COLO668 (cell line): ENCODE measurements around the gene POLR1F.
"Not testable (repeated sequence)": the region's sequence is repeated elsewhere in the genome, so short reads cannot be mapped to it uniquely, and the experiment has no call there.

Source experiments
- DNase-seq: peaks from one replicate; lab custom pipeline; 2025; ENCODE audit not compliant: unreplicated experiment; lab: John Stamatoyannopoulos, UW

Gene POLR1F, protein sequence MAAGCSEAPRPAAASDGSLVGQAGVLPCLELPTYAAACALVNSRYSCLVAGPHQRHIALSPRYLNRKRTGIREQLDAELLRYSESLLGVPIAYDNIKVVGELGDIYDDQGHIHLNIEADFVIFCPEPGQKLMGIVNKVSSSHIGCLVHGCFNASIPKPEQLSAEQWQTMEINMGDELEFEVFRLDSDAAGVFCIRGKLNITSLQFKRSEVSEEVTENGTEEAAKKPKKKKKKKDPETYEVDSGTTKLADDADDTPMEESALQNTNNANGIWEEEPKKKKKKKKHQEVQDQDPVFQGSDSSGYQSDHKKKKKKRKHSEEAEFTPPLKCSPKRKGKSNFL

GRCh38 chr7:19708397-19709248 lies at the start of gene POLR1F:
TSS of gene POLR1F (minus strand) at chr7:19709037. CDS start at chr7:19709016, 21 bp downstream.
- DNase-seq: peak; percentile 99

DNA sequence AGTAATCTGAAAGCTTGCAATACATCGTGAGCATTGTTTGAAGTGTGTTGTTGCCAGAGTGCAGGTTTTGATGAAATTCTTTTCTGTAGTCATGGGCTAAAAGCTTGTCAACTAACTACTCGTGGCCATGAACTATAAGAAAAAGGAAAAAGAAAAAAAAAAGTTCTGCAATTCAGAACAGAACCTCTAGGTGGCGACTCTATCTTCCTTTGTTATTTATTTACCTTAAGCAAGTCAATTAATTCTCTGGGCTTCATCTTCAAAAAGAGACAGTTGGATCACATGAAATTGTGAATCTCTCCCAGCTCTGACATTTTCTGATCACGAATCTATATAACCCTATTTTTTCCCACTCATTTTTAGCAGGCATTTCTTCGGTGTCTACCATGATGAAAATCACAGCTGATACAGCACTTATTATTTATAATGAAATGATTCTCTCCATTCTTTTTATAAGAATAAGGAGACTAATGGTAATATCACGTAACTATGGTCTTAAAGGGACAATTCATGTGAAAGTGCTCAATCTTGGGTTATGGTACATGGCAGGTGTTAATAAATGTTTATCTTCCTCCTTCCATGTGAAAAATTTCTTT lies 45.8 kb upstream of the POLR1F start:
- DNase-seq: no peak

GRCh38 chr7:19752020-19752419 lies 43.2 kb upstream of the POLR1F start:
- DNase-seq: no peak

DNA sequence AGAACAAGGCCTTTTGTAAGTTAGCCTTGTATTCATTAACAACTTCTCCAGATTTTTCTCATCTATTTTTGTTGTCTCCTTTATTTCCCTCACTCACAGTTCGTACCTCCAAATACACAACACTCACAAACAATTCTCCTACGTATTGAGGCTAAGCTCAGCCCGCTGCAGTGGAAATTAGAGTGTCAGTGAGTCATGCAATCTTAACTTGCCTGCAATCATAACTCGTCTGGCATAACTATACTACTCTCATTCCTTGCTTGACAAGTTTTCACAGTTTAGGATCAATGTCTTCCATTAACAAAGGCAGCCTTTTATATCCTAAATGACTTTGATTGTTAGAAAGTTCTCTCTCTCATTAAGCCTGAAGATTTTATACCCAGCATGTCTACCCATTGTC lies 40.8 kb upstream of the POLR1F start:
- no peak for DNase-seq

DNA sequence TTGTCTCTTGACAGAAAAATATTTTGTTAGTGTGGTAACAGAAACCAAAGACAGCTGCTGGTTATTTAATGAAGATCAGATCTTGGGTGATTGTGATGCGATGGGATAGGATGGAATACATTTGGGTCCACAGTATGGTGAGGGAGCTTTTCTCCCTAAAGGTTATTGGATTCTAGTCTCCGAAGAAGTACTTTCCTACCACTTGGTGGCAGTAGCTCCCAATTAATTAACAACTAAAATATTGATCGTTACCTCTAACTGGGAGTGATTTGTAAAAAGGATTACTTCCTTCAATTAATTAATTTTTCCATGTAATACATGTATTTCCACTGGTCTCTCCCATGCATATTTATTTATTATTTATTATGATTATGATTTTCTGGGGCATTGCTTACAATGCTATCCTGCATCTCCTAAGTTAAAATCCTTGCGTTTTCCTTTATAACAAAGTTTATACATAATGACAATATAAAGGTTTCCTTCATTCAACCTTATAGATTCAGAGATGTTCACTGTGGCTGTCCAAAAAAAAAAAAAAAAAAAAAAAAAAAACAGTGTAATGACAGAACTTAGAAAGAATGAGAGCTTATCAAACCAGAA lies 39.0 kb upstream of the POLR1F start:
- no peak for DNase-seq

DNA sequence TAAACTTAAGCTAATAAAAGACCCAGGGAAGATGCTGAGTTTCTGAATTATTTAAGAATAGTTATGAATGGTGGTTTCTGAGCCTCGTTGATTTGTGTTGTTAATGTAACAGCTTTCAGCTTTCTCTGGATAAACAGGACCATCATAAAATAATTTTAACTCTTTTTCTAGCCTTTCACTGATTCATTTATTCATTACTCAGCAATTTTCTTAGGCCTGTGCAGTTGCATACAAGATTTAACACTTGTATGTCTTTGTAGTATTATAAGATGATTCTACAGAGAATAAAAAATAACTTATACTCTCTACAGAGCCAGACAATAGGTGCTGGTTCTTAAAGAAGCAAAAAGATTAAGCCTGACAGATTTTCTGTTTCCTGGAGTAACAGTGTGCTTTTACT lies 35.2 kb upstream of the POLR1F start:
- DNase-seq: no peak

GRCh38 chr7:19728716-19729115 lies 19.9 kb upstream of the POLR1F start:
- no peak for DNase-seq

DNA sequence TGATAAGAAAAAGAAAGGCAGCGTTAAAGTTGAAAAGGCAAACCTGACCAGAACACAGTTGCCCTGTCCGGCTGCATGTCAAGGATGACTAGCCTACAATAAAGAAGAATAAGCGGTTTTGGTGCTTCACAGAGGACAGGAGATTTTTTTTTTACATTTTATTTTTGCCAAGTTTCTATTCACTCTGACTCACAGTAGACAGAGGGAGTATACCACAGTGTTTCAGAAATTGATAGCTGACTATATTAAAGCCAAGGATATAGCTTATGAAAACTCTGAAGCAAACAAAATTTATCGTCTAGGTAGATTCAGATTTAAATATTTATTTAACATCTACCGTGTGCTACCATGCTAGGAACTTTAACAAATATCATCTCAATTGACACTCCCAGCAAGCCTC lies 16.9 kb upstream of the POLR1F start:
- DNase-seq: no peak

DNA sequence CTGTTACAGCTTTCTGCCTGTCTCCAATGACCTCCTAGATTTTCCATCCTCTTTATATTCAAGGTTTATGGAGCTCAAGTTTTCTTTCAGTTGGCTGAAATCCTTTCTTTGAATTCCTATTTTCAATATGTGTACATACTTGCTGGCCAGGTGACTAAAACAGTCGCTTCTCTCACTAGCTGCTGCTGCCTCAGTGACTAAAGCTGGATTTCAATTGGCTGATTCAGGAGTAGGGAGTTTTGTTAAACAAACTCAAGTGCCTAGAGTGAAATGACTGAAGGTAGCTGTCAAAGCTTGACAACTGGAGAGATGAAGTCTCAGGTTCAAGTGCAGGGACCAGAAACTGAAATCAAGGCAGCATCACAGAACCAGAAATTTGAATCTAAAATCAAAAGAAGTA lies 6.7 kb upstream of the POLR1F start:
- no peak for DNase-seq

DNA sequence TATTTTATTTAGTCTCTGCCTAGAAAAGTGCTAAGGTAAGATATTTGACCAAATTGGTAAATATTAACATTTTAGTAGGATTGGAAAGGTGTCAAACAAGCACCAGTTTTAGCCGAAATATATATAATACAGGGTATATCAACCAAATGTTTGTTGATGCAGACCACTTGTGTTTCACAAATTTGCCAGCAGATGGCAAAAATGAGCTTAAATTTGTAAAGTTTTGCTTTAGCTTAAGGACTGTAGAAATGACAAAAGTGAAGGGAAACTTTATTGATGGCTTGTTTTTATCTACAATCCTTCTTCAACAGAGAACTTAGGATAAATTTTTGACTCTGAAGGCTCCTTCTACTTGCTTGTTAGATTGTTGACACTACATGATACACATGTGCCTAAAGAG lies 4.8 kb upstream of the POLR1F start:
- DNase-seq: peak; percentile 21

- no peak for DNase-seq
Measured at GRCh38 chr7:19709249-19709578, 377 bp upstream of the POLR1F start.

GRCh38 chr7:19707240-19707639 lies 1.6 kb downstream of the POLR1F start:
- no peak for DNase-seq

GRCh38 chr7:19705663-19706062 lies 3.2 kb downstream of the POLR1F start:
- no peak for DNase-seq

DNA sequence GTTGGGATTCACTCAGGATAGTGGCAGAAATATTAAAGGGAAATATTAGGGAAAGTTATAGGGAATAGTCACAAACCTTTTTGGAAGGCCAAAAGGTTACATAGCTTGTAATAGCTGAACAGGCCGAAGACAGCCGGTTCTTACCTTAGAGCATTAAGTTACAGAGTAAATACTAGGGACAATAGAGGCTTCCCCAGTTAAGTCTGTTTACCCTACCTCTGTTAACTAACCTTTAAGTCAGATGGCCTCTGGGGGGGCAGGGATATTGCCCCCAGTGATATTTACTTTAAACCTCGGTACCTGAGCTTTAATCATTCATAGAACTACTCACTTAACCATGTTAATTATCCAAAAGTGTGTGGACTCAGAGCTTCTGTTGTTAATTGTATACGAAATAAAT lies 7.4 kb downstream of the POLR1F start:
- DNase-seq: peak; percentile 79

GRCh38 chr7:19700936-19701335 lies 7.9 kb downstream of the POLR1F start:
- DNase-seq: no peak

DNA sequence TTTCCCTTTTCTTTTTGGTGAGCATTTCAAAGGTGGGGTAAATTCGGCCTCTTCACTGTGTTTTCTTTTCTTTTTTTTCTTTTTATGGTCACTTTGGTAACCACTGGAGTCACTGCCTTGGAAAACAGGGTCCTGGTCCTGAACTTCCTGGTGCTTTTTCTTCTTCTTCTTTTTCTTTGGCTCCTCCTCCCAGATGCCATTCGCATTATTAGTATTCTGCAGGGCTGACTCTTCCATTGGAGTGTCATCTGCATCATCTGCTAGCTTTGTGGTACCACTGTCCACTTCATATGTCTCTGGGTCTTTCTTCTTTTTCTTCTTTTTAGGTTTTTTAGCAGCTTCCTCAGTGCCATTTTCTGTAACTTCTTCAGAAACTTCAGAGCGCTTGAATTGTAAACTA lies 10.5 kb downstream of the POLR1F start:
- DNase-seq: no peak

GRCh38 chr7:19696926-19697325 lies 11.9 kb downstream of the POLR1F start:
- DNase-seq: no peak

- DNase-seq: no peak
Measured at GRCh38 chr7:19692111-19692828, 16.6 kb downstream of the POLR1F start.

GRCh38 chr7:19690736-19691135 lies 18.1 kb downstream of the POLR1F start:
- DNase-seq: no peak

DNA sequence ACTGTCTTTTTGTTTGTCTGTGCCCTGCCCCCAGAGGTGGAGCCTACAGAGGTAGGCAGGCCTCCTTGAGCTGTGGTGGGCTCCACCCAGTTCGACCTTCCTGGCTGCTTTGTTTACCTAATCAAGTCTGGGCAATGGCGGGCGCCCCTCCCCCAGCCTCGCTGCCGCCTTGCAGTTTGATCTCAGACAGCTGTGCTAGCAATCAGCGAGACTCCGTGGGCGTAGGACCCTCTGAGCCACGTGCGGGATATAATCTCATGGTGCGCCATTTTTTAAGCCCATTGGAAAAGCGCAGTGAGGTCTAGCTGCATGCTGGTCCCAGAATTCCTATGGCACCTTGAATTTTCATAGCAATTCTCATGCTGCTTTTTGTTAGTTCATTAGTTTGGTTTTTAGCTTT lies 19.7 kb downstream of the POLR1F start:
- DNase-seq: not testable (repeated sequence)

DNA sequence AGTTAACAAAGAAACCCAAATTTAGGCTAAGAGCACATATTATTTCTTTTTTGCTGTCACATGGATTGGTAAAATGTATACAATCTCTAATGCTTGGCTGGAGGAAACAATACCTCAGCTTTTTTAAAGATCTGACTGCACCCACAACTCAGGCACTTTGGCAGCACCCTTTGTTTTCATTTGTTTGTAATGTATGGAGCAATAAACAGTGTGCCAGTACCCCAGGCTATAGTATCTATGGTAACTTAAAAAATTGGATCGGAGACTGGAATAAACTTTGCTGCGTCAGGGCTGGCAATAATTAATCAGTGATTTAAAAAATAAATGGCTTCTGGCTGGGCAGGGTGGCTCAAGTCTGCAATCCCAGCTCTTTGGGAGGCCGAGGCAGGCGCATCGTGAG lies 27.2 kb downstream of the POLR1F start:
- no peak for DNase-seq
